OCI-LY3 (cell line): Measurements from ENCODE around the gene EPHA8.

Source experiments
- CTCF ChIP-seq: fragments of 200-600, 300-600 bp; sonication (generic); IDR thresholded peaks from 2 replicates; pipeline ENCODE4 v1.5.1; 2014; ENCODE audit warnings: antibody characterized with exemption, low read length, low read depth
- EZH2phosphoT487 ChIP-seq: fragments of 200-600 bp; shearing (Covaris generic); IDR thresholded peaks from 2 replicates; pipeline ENCODE4 v1.6.1; 2018; ENCODE audit warnings: antibody characterized with exemption, mixed run types, low read depth

DNA sequence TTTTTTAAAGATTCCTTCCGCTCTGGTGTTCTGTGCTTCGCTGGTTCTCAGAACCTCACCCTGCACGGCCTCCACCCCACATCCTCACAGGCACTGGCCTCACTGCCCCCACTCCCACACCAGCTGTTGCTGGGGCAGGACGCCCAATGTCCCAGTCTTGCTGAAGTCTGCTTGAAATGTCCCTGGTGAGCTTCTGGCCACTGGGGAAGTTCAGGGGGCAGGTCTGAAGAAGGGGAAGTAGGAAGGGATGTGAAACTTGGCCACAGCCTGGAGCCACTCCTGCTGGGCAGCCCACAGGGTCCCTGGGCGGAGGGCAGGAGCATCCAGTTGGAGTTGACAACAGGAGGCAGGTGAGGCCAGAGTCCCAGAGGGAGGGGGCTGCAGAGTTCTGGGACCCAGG is 73.1 kb downstream of the EPHA8 start, which contains the start of gene C1QA:
- TF ChIP-seq CTCF: no peak
- no peak for TF ChIP-seq EZH2phosphoT487
